Activated CD4-positive, alpha-beta T cell treated with anti-CD3 and anti-CD28 coated beads, Interleukin-2, Interleukin-6, amounts not matched to agents 100 ng/mL and 50 ng/mL, durations not matched to agents 16 hours and 8 hours (primary cell): Measurements from ENCODE around the gene SGCA.

ENCODE experiments used
- DNase-seq: peaks from one replicate; pipeline ENCODE4 v3.0.0-alpha.2; 2020

SGCA gene

GRCh38 chr17:50210240-50211225 is 44.7 kb downstream of the SGCA start:
- no peak for DNase-seq

GRCh38 chr17:50211249-50212120 is 45.7 kb downstream of the SGCA start:
- DNase-seq = no peak

- no peak for DNase-seq
Measured at GRCh38 chr17:50212121-50212843, 46.5 kb downstream of the SGCA start.

GRCh38 chr17:50213026-50214022 is 47.5 kb downstream of the SGCA start:
- DNase-seq = peak; percentile 56

- no peak for DNase-seq
Measured at GRCh38 chr17:50214976-50215760, 49.4 kb downstream of the SGCA start.

- DNase-seq = no peak
Measured at GRCh38 chr17:50217591-50217990, 51.8 kb downstream of the SGCA start.

GRCh38 chr17:50218071-50218759 is 52.4 kb downstream of the SGCA start:
- DNase-seq = no peak

- no peak for DNase-seq
Measured at GRCh38 chr17:50218771-50219315, 53.0 kb downstream of the SGCA start.

- no peak for DNase-seq
Measured at GRCh38 chr17:50219342-50219741, 53.5 kb downstream of the SGCA start.

- no peak for DNase-seq
Measured at GRCh38 chr17:50219939-50220465, 54.2 kb downstream of the SGCA start.

GRCh38 chr17:50220811-50221210 is 55.0 kb downstream of the SGCA start:
- no peak for DNase-seq

GRCh38 chr17:50221266-50221863 is 55.6 kb downstream of the SGCA start:
- no peak for DNase-seq

- no peak for DNase-seq
Measured at GRCh38 chr17:50221864-50222545, 56.2 kb downstream of the SGCA start.

- DNase-seq = no peak
Measured at GRCh38 chr17:50222922-50223321, 57.1 kb downstream of the SGCA start.
